Measurements from ENCODE around the gene RAB43.
"Not testable (repeated sequence)": the region's sequence is repeated elsewhere in the genome, so short reads cannot be mapped to it uniquely, and the experiment has no call there.

RAB43 gene

DNA sequence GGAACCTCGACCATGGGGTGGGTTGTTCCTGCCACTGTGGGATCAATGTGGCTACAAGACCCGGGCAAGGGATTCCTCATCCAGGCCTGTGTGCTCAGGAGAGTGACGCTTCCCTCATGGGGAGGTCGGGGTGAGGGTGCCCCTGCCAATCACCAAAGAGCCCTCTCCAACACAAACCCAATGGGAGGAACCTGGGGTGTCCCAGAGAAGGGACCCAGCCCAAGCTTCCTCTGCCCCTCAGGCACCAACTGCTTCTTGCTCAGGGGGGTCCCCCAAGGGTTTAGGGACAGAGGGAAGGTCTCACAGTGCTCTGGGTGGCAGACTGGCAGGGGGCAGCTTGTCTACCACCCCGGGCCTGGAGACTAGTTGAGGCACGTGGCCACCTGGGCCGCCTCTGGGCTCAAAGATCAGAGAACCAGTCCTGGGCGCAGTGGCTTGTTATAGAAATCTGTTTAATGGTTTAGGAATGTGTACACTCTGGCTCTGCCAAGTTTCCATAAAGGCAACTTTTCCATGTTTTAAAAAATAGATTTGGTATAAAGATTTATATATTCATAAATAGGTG is 34.4 kb downstream of the RAB43 start:
- DNase-seq = no peak

DNA sequence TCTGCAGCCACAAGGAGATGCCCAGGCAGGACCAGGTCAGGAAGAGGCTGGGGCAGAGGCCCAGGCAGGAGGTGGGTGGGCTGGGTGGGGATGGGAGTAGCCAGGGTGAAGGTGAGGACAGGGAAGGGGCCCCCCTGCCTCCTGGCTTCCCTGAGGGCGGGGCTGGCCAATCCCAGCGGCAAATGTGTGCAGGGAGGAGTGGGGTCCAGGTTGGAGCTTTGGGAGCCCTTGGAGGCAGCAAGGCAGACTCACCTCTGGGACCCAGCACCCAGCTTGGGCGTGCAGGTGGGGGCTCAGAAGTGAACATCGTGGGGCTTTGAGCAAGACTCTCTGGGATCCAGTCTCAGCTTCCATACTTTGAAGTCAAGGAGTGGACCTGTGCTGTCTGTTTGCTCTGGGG is 35.8 kb downstream of the RAB43 start:
- DNase-seq = no peak

DNA sequence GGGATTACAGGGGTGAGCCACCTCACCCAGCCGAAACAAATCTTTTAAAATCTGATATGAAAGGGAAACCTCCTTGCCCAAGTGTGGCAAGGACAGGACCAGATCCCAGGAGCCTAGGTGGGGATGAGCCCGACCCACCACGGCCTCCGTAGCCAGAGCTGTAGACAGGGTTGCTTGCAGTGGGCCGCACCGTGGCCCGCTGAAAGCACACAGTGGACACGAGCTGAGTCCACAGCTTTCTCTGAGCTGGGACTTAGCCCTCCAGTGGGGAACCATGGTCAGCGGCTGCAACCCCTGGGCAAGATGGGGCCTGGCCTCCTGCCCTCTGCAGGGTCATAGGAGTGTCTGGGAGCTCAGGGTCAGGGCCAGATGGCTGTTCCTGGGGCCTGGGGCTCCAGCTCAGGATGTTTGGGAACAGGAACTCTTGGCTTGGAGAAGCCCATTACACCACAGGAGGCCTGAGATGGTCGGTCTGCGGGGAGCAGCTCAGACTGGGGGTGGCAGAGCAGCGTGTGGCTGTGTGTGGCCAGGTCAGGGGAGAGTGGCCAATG is 36.4 kb downstream of the RAB43 start:
- DNase-seq = no peak

DNA sequence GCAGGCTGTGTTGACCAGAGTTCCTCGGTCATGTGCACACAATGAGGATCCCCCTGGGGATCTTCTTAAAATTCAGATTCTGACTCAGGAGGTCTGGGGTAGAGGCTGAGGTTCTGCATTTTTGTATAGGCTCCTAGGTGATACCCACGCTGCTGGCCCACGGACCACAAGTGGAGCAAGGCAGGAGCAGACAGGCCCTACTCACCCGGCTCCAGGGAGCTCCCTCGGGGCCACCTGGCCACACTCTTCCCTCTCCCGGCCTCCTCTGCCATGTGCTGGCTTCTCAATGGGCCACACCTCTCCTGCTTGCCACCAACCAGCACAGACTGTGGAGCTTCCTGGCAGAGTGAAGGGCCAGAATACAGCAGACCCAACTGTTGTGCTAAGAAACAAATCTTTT is 37.1 kb downstream of the RAB43 start:
- DNase-seq = no peak

DNA sequence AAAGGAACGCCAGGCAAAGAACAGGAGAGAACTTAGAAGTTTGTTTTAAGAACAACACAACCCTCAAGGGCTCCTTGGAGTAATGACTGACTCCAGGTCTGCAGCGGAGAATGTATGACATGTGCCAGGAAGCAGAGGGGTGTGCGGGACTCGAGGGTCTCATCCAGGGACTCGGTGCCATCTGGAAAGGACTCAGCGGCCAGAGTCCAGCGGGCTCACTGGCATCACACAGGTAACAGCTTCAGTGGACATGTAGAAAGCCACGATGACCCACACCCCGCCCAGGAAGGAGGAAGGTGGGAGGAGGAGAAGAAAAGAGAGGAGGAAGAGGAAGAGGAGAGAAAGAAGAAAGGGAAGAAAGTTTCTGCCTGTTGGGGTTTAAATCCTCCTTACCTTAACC is 39.6 kb downstream of the RAB43 start:
- no peak for DNase-seq

DNA sequence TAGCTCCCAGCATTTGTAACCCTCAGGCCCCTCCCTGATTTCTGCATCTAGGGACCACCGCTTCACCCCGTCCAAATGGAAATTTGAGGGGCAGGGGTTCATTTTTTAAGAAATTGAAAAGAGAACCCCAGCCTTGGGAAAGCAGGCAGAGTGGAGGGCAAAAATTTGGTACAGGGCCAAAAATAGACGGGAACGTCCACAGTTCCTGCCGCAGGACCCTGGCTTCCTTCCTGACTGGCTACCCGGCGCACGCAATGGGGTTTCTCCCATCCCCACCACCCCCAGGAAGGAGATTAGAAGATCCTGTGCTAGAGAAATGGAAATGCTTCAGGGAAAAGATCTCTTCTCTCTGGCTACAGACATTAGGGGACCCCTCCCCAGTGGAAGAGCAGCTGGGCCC is 40.1 kb downstream of the RAB43 start:
- DNase-seq = no peak

DNA sequence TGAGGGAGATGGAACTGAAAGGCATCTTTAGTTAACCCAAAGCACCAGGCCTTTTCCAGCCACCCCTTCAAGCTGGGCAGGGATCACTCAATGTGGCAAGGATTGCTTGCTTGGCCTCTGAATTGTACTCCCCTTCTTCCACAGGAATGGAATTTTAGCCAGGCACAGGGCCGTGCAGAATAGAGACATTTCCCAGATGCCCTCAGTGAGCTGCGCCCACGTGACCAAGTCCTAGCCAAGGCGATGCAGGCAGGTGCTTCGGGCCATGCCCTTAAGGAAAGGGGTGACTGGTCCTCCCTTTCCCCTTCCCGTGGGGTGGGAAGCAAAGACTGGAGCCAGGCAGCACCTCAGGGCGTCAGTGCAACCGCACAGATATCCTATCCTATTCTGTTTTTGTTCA is 43.1 kb downstream of the RAB43 start:
- DNase-seq = no peak

DNA sequence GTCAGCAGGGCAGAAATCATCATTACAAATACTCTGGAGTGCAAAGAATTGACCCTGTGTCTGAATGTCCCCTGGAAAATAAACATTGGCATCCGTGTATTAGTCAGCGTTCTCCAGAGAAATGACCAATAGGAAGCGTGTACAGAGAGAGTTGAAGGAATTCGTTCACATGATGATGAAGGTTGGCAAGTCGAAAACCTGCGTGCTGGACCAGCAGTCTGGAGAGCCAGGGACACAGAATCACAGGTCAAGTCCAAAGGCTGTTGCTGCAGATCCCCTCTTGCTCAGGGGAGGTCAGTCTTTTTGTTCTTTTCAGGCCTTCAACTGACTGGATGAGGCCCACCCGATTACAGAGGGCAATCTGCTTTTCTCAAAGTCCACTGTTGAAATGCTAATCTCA is 44.4 kb downstream of the RAB43 start:
- DNase-seq = no peak

DNA sequence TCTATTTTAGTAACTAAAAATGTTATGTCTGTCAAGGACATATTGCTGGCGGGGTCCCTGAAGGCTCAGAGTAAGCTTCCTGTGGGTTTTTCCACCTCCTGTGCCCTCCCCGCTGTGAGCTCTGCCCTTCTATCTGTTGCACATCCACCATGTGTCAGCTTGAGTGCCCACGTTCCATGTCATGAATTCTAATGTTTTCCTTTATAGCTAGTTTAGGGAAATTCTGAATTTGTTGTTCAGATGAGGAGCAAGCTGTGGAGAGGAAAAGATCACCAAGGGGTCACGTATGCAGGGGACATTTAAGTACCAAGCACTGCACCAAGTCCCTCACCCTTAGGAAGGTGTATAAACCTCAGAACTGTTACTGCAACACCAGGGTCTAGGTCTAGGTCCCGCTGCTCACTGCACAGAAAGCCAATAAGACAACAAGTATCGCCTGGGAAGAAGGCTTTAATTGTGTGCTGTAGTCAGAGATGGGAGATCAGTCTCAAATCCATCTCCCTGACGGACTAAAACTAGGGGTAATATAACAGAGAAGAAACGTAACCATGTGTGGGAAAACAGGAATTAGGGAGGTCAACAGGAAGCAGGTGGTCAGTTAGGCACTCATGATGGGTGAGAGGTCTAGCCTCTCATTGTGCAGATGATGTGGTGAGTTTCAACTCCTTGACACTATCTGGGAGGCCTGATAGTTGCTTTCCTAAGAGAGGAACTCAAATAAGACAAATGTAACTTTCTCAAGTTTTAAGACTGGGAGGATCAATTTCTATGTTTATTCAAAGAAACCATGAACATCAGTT is 51.3 kb downstream of the RAB43 start:
- peak; percentile 45 for DNase-seq

DNA sequence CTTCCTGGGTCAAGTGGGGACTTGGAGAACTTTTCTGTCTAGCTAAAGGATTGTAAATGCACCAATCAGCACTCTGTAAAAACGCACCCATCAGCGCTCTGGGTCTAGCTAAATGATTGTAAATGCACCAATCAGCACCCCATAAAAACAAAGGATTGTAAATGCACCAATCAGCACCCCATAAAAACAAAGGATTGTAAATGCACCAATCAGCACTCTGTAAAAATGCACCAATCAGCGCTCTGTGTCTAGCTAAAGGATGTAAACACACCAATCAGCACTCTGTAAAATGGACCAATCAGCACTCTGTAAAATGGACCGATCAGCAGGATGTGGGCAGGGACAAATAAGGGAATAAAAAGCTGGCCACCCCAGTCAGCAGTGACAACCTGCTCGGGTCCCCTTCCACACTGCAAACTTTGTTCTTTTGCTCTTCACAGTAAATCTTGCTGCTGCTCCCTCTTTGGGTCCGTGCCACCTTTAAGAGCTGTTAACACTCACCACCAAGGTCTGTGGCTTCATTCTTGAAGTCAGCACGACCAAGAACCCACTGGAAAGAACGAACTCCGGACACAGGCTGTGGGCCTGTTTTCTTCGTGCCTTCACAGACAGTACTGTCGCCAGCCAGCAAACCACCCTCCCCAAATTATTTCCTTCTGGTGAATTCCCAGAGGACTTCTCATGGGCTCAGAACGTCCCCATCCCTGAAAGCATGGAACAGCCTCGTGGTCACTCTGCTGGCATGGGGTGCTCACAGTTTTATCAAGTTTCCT is 52.1 kb downstream of the RAB43 start:
- not testable (repeated sequence) for DNase-seq

DNA sequence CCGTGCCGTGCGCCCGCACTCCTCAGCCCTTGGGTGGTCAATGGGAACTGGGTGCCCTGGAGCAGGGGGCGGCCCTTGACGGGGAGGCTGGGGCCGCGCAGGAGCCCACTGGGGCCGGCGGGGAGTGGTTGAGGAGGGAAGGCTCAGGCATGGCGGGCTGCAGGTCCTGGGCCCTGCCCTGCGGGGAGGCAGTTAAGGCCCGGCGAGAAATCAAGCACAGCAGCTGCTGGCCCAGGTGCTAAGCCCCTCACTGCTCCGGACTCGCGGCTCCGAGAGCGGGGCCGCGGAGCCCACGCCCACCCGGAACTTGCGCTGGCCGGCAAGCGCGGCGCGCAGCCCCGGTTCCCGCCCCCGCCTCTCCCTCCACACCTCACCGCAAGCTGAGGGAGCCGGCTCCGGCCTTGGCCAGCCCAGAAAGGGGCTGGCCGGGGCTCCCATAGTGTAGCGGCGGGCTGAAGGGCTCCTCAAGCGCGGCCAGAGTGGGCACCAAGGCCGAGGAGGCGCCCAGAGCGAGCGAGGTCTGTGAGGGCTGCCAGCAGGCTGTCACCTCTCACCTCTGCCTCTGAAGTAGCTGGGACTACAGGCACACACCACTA is 53.2 kb downstream of the RAB43 start:
- no peak for DNase-seq

DNA sequence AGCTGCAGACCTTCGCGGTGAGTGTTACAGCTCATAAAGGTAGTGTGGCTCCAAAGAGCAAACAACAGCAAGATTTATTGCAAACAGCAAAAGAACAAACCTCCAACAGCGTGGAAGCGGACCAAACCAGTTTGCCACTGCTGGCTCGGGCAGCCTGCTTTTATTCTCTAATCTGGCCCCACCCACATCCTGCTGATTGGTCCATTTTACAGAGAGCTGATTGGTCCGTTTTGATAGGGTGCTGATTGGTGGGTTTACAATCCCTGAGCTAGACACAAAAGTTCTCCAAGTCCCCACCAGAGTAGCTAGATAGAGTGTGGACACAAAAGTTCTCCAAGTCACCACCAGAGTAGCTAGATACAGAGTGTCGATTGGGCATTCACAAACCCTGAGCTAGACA is 53.9 kb downstream of the RAB43 start:
- DNase-seq = not testable (repeated sequence)

DNA sequence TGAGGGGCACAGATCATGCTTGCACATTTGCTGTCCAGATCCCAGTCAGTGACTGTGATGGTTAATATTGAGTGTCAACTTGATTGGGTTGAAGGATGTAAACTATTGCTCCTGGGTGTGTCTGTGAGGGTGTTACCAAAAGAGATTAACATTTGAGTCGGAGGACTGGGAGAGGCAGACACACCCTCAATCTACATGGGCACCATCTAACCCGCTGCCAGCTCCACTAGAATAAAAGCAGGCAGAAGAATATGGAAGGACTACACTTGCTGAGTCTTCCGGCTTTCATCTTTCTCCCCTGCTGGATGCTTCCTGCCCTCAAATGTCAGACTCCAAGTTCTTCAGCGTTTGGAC is 55.9 kb downstream of the RAB43 start:
- no peak for DNase-seq

DNA sequence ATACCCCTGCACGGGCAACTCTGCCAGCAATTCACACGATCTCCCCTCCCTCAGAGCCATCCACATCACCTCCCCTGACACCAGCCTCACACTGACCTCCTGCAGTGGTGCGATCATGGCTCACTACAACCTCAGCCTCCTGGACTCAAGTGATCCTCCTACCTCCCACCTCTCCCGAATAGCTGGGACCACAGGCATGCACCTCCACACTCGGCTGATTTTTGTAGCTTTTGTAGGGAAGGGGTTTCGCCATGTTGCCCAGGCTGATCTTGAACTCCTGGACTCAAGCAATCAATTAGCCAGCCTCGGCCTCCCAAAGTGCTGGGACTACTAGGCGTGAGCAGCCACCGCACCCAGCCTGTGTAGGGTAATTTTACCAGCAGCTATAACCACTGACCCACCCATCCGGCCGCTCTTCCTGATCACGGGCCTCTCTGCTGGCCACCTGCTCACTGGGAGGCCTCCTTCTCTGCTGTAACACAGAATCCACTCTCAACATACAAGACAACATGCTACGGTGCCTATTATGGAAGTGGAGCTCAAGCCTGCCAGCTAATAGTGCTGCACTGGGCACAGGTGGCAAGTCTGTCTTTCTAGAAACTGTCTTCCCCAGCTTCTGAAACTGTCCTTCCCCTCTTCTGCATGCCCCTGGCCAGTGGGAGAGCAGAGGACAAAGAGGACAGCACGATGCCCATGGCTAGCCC is 56.4 kb downstream of the RAB43 start:
- DNase-seq = no peak

DNA sequence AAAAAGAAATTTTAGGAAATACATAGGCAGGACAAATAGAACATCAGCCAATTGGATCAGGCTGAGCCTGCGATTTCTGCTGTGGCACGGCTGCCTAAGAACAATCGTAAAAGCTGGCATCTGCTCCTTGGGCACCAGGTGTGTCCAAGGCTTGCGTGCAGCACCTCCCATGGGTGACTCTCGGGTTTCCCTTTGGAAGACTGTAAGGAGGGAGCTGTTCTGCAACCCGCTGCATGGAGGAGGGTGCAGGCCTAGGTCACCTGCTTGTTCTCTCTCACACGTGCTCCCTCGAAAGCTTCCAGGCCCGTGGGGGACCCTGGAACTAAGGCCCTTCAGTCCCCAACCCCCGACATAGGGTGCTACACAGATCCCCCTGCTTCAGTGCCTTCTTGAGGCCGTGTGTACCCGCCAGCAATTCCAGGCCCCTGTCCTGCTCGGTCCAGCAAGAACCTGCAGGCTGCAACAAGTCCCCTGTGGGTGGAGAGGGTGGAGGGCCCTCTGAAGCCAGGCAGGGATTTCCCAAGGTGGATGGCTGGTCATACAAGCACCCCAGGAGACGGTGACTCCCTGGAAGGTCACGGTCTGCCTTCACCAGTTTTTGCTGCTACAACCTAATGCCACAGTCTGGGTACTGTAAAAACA is 57.6 kb downstream of the RAB43 start:
- no peak for DNase-seq

DNA sequence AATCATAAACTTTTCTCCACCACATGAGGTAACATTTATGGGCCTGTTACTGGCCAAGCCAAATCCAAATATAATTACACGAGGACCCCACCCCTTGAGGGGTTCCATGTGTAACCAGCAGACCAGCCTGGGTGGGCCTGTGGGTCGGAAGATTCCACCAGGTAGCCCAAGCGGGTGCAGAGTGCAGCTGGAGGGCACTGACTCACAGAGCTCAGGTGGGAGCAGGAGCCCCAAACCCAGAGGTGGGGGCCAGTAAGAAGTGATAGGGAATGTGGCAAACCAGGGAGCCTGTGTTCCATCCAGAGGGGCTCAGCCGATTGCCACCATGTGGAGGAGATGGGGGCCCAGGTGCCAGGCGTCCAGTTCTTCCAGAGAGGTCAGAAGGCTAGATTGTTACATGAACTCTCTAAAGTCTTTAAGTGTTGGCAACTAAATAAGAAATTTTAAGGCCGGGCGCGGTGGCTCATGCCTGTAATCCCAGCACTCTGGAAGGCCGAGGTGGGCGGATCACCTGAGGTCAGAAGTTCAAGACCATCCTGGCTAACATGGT is 58.4 kb downstream of the RAB43 start:
- DNase-seq = no peak

DNA sequence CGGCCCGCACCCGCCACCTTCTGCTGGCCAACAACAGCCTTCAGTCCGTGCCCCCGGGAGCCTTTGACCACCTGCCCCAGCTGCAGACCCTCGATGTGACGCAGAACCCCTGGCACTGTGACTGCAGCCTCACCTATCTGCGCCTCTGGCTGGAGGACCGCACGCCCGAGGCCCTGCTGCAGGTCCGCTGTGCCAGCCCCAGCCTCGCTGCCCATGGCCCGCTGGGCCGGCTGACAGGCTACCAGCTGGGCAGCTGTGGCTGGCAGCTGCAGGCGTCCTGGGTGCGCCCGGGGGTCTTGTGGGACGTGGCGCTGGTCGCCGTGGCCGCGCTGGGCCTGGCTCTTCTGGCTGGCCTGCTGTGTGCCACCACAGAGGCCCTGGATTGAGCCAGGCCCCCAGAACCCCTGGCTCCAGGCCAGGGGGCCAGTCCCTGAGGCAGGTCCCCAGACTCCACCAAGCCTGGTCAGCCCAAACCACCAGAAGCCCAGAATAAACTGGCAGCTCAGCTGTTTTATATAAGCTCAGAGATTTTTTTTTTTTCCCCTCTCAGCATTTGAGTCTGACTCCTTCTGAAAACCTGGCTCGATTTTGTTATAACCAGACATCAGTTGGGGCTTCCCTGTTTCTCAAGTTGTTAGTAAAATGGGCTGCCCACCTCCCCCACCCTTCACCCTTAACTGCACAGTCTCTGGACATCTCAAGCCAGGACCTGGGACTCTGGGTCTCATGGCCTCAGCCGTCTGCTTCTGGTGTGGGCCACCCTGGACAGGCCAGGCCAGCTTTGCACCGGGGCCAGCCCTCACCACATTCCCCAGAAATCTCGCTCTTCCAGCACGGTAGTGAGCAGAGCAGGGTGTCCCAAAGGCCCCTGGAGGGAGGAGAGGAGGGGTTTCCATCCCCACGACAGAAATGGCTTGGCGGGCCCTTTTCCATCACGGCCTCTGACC is 59.4 kb downstream of the RAB43 start:
- DNase-seq = no peak

DNA sequence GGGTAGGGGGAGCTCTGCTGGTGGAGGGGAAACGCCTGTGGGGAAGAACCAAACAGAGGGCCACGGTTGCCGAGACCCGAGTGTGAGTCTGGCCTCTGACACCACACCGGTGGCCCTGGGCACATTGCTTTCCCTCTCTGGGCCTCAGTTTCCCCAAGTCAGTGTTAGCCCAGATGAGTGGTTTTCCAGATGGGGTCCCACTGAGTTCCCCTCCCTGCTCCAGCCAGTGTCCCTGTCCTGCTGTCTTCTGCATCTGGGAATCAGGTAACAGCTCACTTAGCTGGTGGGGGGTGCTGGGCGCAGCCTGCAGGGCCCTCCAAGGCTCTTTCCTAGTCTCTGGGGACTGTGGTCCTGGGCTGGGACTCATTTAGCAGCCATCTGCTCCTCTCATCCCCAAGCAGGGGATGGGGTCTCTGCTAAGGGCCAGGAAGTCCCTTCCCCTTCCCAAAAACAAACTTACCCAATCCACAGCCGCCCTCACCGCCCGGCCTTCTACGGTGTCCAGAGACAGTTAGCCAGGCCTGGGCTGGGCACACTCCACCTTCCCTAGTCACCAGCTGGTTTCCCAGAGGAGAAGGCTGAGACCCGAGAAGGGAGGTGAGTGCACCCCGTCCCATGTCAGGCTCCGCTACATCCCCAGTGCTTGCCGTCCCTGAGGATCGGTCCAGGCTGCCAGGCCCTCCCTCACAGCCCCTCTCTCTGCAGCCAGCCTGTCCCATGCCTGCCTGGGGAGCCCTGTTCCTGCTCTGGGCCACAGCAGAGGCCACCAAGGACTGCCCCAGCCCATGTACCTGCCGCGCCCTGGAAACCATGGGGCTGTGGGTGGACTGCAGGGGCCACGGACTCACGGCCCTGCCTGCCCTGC is 60.3 kb downstream of the RAB43 start:
- DNase-seq = no peak

DNA sequence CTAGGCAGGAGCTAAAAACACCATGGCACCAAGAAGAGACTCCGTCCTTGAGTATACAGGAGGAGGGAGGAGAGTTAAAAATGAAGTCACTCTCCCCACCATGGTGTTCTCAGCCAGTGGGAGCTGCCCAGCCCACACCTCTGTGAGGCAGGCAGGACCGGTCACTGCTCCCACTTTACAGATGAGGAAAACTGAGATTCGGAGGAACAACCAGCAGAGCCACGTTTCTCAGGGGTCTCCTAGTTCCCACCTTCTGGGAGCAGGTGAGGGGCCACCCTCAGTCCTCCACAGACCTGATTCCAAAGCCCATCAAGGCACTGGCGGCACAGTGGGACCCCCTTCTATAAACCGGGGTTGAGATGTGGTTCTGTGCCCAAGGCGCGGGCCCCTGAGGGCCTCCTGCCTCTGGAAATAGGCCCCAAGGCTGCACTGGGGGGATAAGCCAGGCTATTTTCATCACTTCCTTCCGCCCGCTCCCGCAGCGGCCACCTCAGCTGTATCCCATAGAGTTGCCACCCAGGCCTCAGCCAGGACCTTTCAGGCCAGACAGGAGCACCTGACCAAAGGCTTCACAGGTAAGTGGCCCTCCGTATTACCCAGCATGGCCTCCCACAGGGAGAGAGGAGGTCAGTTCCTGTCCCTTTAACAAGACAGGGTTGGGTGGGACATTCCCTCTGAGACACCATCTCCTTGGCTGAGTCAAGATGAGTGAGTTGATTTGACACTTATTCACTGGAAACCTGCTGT is 61.2 kb downstream of the RAB43 start, which contains the start of gene GP9:
Gene GP9 (plus strand): TSS at position 504 of the 747 bp plus-strand sequence. CDS start 961 bp downstream, outside the sequence.
- DNase-seq = peak; percentile 11

All from MV-4-11 (cell line).